GM23338 (cell line): ENCODE results near the gene TBC1D7. TPM values are rescaled to one million over a fixed set of nuclear protein-coding genes. Genes with fewer than 3 reads are reported as not detected.

ENCODE experiments used
- ATAC-seq: fragments of 200-7000 bp; cut with Tn5 transposase; 3 replicates; pipeline ENCODE4 v1.9.1; 2020
- DNase-seq: peaks from one replicate; pipeline ENCODE4 v3.0.0-alpha.2; 2015; ENCODE audit warnings: low spot score
- H2AFZ ChIP-seq: fragments of 200-600 bp; sonication (generic); 2 replicates; pipeline ENCODE4 v1.8.0; 2016; ENCODE audit warnings: antibody characterized with exemption, mild to moderate bottlenecking, moderate library complexity
- H3F3A ChIP-seq: fragments of 200-600 bp; sonication (generic); replicated peaks from 2 replicates; pipeline ENCODE4 v1.8.0; 2017; ENCODE audit warnings: antibody characterized with exemption, mixed run types, low read depth
- H3K27ac ChIP-seq: fragments of 200-600 bp; sonication (generic); 2 replicates; pipeline ENCODE4 v1.6.1; 2016; ENCODE audit warnings: low read depth
- H3K27me3 ChIP-seq: fragments of 200-600 bp; sonication (generic); 2 replicates; pipeline ENCODE4 v1.8.0; 2016; ENCODE audit warnings: mild to moderate bottlenecking, mixed run types, moderate library complexity; ENCODE audit not compliant: insufficient read depth
- H3K36me3 ChIP-seq: fragments of 200-600 bp; sonication (generic); 2 replicates; pipeline ENCODE4 v1.8.0; 2016; ENCODE audit warnings: mild to moderate bottlenecking; ENCODE audit not compliant: insufficient read depth
- H3K4me1 ChIP-seq: fragments of 200-600 bp; sonication (generic); 2 replicates; pipeline ENCODE4 v1.8.0; 2016; ENCODE audit warnings: mild to moderate bottlenecking, moderate library complexity; ENCODE audit not compliant: insufficient read depth
- H3K4me2 ChIP-seq: fragments of 200-600 bp; sonication (generic); 2 replicates; pipeline ENCODE4 v1.7.1; 2017; ENCODE audit warnings: mixed run types
- H3K4me3 ChIP-seq: fragments of 200-600 bp; sonication (generic); 2 replicates; pipeline ENCODE4 v1.6.1; 2016; ENCODE audit warnings: mixed run types
- H3K79me2 ChIP-seq: fragments of 200-600 bp; sonication (generic); replicated peaks from 2 replicates; pipeline ENCODE4 v1.8.0; 2017; ENCODE audit warnings: mild to moderate bottlenecking; ENCODE audit not compliant: insufficient read depth
- H3K9me2 ChIP-seq: fragments of 200-600 bp; sonication (generic); 2 replicates; pipeline ENCODE4 v1.8.0; 2017; ENCODE audit not compliant: insufficient read depth
- H4K20me1 ChIP-seq: fragments of 200-600 bp; sonication (generic); replicated peaks from 2 replicates; pipeline ENCODE4 v1.8.0; 2017; ENCODE audit warnings: mild to moderate bottlenecking; ENCODE audit not compliant: insufficient read depth
- H3K27ac Mint-ChIP-seq: 2 replicates; pipeline ENCODE4 v1.8.0; 2020; ENCODE audit warnings: inconsistent platforms, mild to moderate bottlenecking, moderate library complexity, mixed read lengths
- H3K27me3 Mint-ChIP-seq: 3 replicates; pipeline ENCODE4 v1.8.0; 2022; ENCODE audit warnings: low read depth, mild to moderate bottlenecking, moderate library complexity, mixed read lengths, inconsistent platforms; ENCODE audit not compliant: insufficient read depth, poor library complexity
- H3K36me3 Mint-ChIP-seq: 3 replicates; pipeline ENCODE4 v1.8.0; 2021; ENCODE audit warnings: low read depth, mild to moderate bottlenecking, inconsistent platforms, moderate library complexity, mixed read lengths
- H3K4me1 Mint-ChIP-seq: 3 replicates; pipeline ENCODE4 v1.8.0; 2020; ENCODE audit warnings: mild to moderate bottlenecking, inconsistent platforms, mixed read lengths
- H3K4me3 Mint-ChIP-seq: 3 replicates; pipeline ENCODE4 v1.8.0; 2021; ENCODE audit warnings: moderate library complexity, mild to moderate bottlenecking, inconsistent platforms, mixed read lengths
- H3K9me3 Mint-ChIP-seq: 3 replicates; pipeline ENCODE4 v1.8.0; 2020; ENCODE audit warnings: moderate library complexity, mild to moderate bottlenecking, inconsistent platforms, mixed read lengths
- CREB1 ChIP-seq: fragments of 250-450 bp; sonication (Bioruptor Pico); IDR thresholded peaks from 2 replicates; pipeline ENCODE4 v1.5.0; 2020; ENCODE audit warnings: low read depth, mild to moderate bottlenecking, moderate library complexity
- EZH2 ChIP-seq: fragments of 200-600 bp; sonication (generic); IDR thresholded peaks from one replicate; pipeline ENCODE4 v1.8.0; 2017; ENCODE audit warnings: antibody characterized with exemption, mild to moderate bottlenecking, low read depth; ENCODE audit not compliant: unreplicated experiment
- EZH2phosphoT487 ChIP-seq: fragments of 200-600 bp; sonication (generic); IDR thresholded peaks from one replicate; pipeline ENCODE4 v1.8.1; 2018; ENCODE audit warnings: antibody characterized with exemption; ENCODE audit not compliant: unreplicated experiment
- JUNB ChIP-seq: IDR thresholded peaks from one replicate; pipeline ENCODE4 v1.6.1; 2016; ENCODE audit warnings: antibody characterized with exemption; ENCODE audit not compliant: unreplicated experiment
- NANOG ChIP-seq: IDR thresholded peaks from 2 replicates; pipeline ENCODE4 v1.6.1; 2016; ENCODE audit warnings: antibody characterized with exemption, borderline replicate concordance
- POLR2AphosphoS5 ChIP-seq: IDR thresholded peaks from 2 replicates; pipeline ENCODE4 v1.6.1; 2016; ENCODE audit warnings: antibody characterized with exemption, low read depth
- STAT1 ChIP-seq: IDR thresholded peaks from one replicate; pipeline ENCODE4 v1.6.1; 2016; ENCODE audit warnings: antibody characterized with exemption; ENCODE audit not compliant: unreplicated experiment
- ZNF114 ChIP-seq: fragments of 250-450 bp; sonication (Bioruptor Pico); IDR thresholded peaks from 2 replicates; pipeline ENCODE4 v1.5.0; 2020; ENCODE audit warnings: mild to moderate bottlenecking, moderate library complexity
- ZNF331 ChIP-seq: fragments of 250-450 bp; sonication (Bioruptor Pico); IDR thresholded peaks from 2 replicates; pipeline ENCODE4 v1.5.0; 2020; ENCODE audit warnings: low read depth, mild to moderate bottlenecking, moderate library complexity
- polyA plus RNA-seq: library from polyadenylated mRNA; unstranded; fragments of >200 nt; fragmentation: Nextera tagmentation; extraction: Ambion mirVana; gene quantifications from 2 replicates; pipeline ENCODE4 v1.2.1, GENCODE V29; 2016
- total RNA-seq: library from RNA; depleted of rRNA; stranded (reverse); fragments of >200 nt; shearing (Covaris generic); gene quantifications from 2 replicates; pipeline ENCODE4 v1.2.3, GENCODE V29; 2014
- TF ChIP-seq, protein P1 (sequence below): IDR thresholded peaks from 2 replicates; pipeline ENCODE4 v1.6.1; 2016; ENCODE audit warnings: antibody characterized with exemption
- TF ChIP-seq, protein P2 (sequence below): IDR thresholded peaks from one replicate; pipeline ENCODE4 v1.6.1; 2018; ENCODE audit warnings: antibody characterized with exemption; ENCODE audit not compliant: unreplicated experiment
- TF ChIP-seq, protein P3 (sequence below), 2 experiments: fragments of 200-600 bp in 1 of 2; sonication (generic) in 1 of 2; conservative IDR thresholded peaks; 2 replicates each; pipeline versions ENCODE4 v1.5.1 to v1.6.1; 2016 to 2017; ENCODE audit warnings: antibody characterized with exemption in 2 of 2, low read depth in 2 of 2, mild to moderate bottlenecking in 2 of 2, moderate library complexity in 1 of 2

Gene TBC1D7
- total and polyA plus RNA-seq, 2 experiments from 2014 or later, result 62.0 to 70.4 TPM

DNA sequence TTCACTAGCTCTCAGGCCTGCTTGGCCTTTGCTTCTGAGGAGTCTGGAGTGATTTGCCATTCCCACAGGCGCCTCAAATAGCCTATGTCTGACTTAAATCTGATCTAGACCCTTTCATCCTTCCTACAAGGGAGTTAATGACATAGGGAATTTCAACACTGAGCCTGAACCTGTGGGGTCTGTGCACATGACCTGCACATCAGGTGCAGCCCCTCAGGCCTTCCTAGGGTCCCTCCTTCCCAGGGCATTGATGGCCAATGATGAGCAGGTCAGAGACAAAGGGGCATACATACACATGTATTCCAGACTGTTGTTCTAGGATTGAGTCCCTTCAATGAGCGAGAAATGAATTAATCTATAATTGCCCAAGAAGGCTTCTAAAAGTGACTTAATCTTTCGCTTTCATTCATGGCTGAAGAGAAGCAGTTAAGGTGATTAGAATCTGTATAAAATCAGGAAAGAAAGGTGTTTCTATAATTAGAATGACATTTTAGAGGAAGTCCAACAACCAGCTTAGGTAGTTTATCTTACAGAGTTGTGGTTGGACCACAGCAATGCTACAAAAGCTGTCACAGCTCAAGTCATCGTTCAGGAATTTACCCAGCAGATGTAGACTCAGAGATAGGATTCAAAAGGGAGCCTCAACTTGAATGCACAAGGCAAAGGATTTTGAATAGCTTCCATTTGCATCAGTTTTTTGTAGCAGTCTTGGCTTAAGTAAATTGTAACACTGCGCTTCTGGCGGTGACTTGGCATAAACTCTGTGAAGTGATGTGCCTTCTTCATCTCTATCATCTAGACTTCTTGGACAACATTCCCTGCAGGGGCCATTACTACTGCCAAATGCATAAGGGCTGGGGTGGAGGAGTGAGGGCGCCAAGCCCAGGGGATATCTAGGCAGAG is 27.0 kb upstream of the TBC1D7 start (continued):
- no peak for TF ChIP-seq CREB1
- TF ChIP-seq POLR2AphosphoS5, result no peak
- TF ChIP-seq EZH2, result no peak
- no peak for TF ChIP-seq ZNF114 (CRISPR knock-in tag)
- no peak for TF ChIP-seq NANOG
- TF ChIP-seq, protein P1, sequence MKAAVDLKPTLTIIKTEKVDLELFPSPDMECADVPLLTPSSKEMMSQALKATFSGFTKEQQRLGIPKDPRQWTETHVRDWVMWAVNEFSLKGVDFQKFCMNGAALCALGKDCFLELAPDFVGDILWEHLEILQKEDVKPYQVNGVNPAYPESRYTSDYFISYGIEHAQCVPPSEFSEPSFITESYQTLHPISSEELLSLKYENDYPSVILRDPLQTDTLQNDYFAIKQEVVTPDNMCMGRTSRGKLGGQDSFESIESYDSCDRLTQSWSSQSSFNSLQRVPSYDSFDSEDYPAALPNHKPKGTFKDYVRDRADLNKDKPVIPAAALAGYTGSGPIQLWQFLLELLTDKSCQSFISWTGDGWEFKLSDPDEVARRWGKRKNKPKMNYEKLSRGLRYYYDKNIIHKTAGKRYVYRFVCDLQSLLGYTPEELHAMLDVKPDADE, result no peak

DNA sequence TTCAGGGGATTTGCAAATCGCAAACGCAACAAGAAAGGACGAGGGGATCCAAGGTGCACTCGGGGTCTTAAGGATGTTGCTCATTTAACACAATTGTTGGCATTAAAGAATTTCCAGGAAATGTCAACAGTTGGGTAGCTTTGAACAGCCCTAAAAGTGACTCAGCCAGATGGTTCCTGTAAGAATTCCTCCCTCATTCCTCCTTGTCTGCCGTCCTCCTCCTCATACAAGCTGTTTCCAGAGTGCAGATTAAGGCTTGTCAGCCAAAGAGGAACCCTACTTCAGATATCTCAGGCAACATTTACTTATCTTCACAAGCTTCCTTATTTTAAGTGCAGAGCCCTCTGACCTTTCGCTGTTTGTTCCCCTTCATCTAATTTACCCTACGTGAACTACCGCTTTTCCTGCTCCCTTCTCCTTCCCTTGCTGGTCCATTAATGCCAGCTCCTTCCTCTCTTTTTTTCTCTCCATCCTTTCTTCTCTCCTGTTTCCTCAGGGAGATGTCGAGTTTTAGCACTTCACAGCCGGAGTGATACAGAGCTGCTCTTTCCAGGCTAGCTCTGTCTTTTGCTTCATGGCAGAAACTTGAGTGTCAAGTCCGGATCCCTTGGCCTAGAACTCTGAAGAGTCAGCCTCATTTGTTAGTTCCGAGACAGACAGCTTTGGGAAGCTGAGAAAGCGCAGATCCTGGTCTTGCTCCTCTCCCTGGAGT is 26.1 kb upstream of the TBC1D7 start:
- DNase-seq (no peak), ATAC-seq (no peak)
- Mint-ChIP-seq H3K27ac (no peak overlapping the region; the same call in 1 of the 2 replicates), H3K4me3 (no peak overlapping the region), H3K4me1 (peaks cover 50% of the 10 kb centered on the region), H3K36me3 (no peaks in the 10 kb centered on the region), H3K9me3 (no peaks in the 10 kb centered on the region; the same call in 2 of the 3 replicates), H3K27me3 (peaks cover 3% of the 10 kb centered on the region)
- H3K4me1 ChIP-seq, result peaks cover 36% of the 10 kb centered on the region
- H3K27me3 ChIP-seq, result no peaks in the 10 kb centered on the region
- H3K36me3 ChIP-seq, result no peaks in the 10 kb centered on the region
- H3F3A ChIP-seq, result no peaks in the 10 kb centered on the region
- H3K9me2 ChIP-seq, result no peaks in the 10 kb centered on the region; the same call in 1 of the 2 replicates
- 0 out of 2 replicates have a peak overlapping the region, but pooled peaks have one; percentile 4 for H2AFZ ChIP-seq
- H3K79me2 ChIP-seq, result no peaks in the 10 kb centered on the region
- no peak overlapping the region for H3K27ac ChIP-seq
- H3K4me3 ChIP-seq, result no peak overlapping the region
- no peak overlapping the region for H3K4me2 ChIP-seq
- H4K20me1 ChIP-seq, result no peaks in the 10 kb centered on the region
- TF ChIP-seq NANOG, result no peak
- TF ChIP-seq CREB1, result no peak
- TF ChIP-seq, protein P2, sequence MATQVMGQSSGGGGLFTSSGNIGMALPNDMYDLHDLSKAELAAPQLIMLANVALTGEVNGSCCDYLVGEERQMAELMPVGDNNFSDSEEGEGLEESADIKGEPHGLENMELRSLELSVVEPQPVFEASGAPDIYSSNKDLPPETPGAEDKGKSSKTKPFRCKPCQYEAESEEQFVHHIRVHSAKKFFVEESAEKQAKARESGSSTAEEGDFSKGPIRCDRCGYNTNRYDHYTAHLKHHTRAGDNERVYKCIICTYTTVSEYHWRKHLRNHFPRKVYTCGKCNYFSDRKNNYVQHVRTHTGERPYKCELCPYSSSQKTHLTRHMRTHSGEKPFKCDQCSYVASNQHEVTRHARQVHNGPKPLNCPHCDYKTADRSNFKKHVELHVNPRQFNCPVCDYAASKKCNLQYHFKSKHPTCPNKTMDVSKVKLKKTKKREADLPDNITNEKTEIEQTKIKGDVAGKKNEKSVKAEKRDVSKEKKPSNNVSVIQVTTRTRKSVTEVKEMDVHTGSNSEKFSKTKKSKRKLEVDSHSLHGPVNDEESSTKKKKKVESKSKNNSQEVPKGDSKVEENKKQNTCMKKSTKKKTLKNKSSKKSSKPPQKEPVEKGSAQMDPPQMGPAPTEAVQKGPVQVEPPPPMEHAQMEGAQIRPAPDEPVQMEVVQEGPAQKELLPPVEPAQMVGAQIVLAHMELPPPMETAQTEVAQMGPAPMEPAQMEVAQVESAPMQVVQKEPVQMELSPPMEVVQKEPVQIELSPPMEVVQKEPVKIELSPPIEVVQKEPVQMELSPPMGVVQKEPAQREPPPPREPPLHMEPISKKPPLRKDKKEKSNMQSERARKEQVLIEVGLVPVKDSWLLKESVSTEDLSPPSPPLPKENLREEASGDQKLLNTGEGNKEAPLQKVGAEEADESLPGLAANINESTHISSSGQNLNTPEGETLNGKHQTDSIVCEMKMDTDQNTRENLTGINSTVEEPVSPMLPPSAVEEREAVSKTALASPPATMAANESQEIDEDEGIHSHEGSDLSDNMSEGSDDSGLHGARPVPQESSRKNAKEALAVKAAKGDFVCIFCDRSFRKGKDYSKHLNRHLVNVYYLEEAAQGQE, result no peak
- TF ChIP-seq, protein P3, sequence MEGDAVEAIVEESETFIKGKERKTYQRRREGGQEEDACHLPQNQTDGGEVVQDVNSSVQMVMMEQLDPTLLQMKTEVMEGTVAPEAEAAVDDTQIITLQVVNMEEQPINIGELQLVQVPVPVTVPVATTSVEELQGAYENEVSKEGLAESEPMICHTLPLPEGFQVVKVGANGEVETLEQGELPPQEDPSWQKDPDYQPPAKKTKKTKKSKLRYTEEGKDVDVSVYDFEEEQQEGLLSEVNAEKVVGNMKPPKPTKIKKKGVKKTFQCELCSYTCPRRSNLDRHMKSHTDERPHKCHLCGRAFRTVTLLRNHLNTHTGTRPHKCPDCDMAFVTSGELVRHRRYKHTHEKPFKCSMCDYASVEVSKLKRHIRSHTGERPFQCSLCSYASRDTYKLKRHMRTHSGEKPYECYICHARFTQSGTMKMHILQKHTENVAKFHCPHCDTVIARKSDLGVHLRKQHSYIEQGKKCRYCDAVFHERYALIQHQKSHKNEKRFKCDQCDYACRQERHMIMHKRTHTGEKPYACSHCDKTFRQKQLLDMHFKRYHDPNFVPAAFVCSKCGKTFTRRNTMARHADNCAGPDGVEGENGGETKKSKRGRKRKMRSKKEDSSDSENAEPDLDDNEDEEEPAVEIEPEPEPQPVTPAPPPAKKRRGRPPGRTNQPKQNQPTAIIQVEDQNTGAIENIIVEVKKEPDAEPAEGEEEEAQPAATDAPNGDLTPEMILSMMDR (conservative IDR thresholded peaks at IDR 0.05; ENCODE audit: low read depth in 2 of 2), result no peak
- TF ChIP-seq POLR2AphosphoS5, result no peak
- TF ChIP-seq, protein P1, result no peak
- no peak for TF ChIP-seq ZNF331
- no peak for TF ChIP-seq EZH2
- TF ChIP-seq JUNB, result no peak
- TF ChIP-seq STAT1, result no peak
- TF ChIP-seq EZH2phosphoT487, result no peak
